ENCODE measurements around the gene GRB10.

DNA sequence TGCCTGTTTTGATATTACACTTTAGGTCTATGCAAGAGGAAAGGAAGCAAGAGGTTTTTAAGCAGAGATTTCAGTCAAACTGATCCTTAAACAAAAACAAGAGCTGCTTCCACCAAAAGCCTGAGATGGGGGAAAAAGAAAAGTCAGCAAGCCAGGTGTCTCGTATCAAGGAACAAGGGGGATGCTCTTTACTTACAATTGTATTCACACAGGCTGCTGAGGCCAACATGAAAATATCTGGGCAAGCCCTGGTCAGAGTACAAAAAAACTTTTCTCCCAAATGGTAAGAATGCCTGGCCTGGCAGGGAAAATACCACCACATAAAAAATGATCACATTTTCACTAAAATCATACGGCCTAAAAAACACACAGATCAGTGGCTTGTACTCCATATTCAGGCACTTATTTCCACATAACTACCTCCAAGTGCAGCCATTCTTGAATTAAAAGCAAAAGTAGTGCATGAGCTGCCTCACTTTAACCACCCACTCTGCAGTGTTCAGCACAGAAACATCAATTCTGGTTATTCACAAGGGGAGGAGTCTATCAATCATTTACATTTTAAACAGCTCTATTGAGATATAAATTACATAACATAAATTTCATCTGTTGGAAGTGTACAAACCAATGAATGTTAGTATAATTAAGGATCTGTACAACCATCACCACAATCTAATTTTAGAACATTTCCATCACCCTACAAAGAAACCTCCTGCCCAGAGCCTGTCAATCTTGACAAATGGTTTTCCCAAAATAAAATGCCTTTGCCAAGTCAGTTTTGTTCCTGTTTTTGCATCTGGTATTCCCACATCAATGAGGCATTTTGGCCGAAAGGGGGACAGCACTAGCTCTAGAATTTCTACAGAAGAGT, 70.2 kb downstream of the GRB10 start:
- TF ChIP-seq, protein P1, sequence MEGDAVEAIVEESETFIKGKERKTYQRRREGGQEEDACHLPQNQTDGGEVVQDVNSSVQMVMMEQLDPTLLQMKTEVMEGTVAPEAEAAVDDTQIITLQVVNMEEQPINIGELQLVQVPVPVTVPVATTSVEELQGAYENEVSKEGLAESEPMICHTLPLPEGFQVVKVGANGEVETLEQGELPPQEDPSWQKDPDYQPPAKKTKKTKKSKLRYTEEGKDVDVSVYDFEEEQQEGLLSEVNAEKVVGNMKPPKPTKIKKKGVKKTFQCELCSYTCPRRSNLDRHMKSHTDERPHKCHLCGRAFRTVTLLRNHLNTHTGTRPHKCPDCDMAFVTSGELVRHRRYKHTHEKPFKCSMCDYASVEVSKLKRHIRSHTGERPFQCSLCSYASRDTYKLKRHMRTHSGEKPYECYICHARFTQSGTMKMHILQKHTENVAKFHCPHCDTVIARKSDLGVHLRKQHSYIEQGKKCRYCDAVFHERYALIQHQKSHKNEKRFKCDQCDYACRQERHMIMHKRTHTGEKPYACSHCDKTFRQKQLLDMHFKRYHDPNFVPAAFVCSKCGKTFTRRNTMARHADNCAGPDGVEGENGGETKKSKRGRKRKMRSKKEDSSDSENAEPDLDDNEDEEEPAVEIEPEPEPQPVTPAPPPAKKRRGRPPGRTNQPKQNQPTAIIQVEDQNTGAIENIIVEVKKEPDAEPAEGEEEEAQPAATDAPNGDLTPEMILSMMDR (IDR thresholded peaks at IDR 0.05), result no peak
- TF ChIP-seq EZH2phosphoT487 (IDR thresholded peaks at IDR 0.05), result no peak

Data from neural progenitor cell (in vitro differentiated cells).